GM12892 (cell line): ENCODE results near the gene SRGAP2C.
"Not testable (repeated sequence)": the region's sequence is repeated elsewhere in the genome, so short reads cannot be mapped to it uniquely, and the experiment has no call there.

Source experiments
- DNase-seq: peaks from one replicate; pipeline ENCODE4 v3.0.0; 2011; ENCODE audit not compliant: insufficient read length
- FAIRE-seq: peaks from 2 replicates; lab custom pipeline; 2011; peaks lifted over from hg19 to GRCh38; lab: Jason Lieb, UNC

Gene SRGAP2C

DNA sequence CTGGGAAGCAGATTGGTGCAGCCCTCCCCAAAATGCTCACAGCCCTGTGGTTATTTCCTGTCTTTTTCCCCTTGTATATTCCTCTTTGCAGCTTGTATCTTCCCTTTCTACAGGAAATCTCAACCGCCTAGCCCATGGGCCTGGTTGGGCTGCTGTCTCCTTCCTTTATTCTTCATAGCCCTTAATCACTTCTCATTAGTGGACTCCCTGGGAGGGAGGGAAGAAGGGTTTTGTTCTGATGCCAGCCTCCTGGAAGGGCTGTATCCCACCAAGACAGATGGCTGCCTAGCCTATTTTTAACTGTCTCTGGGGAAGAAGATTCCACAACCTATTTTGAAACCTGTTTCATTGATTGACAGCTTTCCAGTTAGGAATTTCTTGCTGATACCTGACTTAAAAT, 31.9 kb downstream of the SRGAP2C start:
- FAIRE-seq, DNase-seq: not testable (repeated sequence)

DNA sequence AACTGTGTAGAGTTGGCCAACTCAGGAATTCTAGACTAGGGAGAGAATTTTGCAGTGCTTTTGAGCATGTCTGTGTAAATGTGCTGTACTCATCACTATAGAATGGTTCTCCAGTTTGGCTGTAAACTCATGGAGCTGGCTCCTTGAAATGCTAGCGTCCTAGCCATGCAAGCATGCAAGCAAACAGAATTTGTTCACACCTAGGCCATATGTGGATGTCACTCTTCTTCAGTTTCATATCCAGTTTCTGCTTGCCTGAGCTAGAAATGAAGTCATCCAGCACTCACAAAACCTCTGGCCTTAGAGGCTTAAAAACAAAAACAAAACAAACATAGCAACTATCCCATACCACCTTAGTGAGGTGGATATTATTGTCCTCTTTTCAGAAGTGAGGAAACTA, 37.0 kb downstream of the SRGAP2C start:
- not testable (repeated sequence) for FAIRE-seq, DNase-seq

DNA sequence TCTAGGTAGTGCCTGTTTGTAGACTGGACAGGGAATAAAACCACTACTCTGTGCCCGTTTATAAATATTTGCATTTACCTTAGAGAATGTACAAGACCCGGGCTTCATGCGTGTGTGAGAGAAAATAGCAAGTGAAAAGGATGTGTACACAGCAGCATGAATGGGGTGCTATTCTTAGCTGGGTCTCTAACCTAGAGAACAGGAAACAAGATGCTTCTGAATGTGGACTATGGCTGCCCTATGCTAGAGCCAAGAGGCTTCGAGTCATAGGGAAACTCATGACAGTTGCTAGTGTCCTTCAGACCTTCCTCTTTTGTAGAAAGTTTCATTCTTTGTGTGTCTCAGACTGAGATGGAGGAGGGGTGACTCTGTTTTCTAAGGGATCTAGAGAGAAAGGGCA, 39.9 kb downstream of the SRGAP2C start:
- not testable (repeated sequence) for FAIRE-seq, DNase-seq

DNA sequence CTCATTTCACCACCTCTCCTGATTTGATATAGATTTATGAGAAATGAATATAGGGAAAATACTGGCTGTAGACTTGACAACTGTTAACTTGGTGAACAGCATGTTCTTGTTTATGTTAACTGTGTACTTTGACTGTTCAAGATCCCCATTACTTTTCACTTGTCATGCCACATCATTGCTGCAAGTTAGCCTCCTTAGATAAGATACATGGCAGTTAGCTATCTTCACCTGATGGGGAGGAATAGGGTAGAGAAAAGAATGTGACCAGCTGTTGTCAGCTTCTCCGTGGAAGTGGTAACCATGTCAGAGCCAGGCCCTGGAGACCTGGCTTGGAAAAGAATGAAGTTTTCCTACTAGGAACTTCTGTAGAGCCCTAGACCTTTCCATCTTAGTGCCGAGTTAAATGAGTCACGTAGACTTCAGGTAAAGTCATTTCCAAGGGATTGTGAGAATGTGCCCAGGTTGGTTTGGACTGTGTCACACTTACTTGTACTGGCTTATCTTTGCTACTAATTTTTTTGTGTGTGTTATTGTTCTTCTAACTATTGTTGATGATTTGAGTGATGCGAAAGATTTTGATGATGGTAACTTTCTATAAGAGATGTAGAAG, 41.6 kb downstream of the SRGAP2C start:
- DNase-seq, FAIRE-seq: not testable (repeated sequence)

DNA sequence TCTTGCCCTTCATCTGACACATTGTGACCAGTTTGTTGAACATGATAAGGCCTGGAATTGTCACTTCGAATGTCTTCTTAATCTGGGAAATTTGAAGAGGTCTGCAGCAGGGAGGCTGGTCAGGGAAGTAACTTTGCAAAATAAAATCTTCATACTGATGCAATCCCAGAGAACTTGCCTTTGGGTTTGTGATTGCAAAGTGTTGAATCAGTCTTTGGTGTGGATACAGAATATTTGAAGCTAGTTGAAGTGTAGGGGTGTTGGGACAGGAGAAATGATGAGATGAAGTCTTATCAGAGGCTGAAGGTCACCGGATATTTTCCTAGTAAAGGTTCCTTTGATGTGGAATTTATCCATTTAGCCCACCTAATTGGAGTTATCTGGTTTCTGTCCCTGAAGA, 42.1 kb downstream of the SRGAP2C start:
- DNase-seq, FAIRE-seq: not testable (repeated sequence)

DNA sequence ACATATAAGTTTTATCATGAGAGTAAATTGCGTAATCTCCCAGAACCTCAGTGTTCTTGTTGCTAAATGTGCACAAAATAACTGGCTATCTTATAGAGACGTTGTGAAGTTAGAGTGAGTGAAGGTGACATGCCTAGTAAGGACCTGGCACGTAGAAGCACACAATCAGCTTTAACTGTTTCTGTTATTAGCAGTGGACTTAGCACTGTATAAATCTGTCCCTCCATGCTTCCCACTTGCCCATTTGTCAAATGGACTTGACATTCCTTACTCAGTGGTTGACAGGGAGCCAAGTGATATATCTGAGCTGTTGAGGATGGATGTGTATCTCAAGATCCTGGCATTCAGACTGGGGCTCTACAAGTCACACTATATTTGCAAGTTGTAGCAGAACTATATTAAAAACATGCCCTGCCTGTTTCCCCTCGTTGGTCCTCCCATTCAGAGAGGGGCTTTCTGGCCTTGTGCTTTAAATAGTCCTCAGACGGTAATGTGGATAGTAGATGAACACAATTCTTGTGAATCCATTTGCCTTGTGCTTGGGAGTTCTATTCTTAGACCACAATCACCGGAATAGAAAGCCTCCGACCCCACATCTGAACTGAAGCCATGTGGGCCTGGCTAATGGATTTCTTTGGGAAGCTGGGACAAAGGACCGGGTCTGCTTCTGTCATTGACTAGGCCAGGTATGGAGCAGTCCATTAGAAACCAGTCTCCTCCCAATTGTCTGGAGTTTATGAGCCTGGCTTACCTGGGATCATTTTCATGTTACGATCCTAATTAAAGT, 43.0 kb downstream of the SRGAP2C start:
- not testable (repeated sequence) for DNase-seq, FAIRE-seq

DNA sequence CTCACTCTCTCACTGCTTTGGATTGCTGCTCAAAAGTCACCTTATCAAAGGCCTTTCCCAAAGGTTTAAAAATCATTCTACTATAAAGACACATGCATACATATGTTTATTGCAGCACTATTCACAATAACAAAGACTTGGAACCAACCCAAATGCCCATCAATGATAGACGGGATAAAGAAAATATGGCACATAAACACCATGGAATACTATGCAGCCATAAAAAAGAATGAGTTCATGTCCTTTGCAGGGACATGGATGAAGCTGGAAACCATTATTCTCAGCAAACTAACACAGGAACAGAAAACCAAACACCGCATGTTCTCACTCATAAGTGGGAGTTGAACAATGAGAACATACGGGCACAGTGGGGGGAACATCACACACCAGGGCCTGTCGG, 45.9 kb downstream of the SRGAP2C start:
- not testable (repeated sequence) for DNase-seq, FAIRE-seq

DNA sequence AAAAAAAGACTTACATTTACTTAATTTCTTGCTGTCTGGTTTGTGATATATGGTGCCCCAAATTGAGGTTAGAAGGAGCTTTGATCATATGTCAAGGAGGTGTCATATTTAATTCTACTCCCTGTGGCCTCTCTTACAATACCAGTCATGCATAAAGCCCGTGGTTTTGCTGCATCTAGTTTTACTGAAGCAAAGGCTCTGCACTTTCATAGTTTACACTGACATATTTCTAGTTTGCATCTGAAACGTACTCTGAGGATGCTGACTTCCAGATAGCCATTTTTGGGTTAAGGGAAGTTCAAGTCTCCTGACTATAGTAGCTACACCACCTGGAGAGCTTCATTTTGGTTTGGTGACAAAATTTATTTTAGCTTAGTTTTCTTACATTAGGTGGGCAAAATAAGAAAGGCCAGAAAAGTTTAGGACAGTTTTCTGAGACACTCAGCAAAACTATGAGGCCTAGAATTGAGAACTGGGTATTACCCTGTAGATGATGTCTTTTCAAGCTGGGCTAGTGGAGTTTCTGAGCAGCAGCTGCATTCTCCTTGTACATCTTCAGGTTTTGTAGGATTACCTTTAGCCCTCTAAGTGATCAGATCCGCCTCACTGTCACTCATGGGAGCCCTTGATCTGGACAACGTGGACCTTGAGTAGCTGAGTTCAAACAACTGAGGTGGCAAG, 47.8 kb downstream of the SRGAP2C start:
- DNase-seq, FAIRE-seq: not testable (repeated sequence)

DNA sequence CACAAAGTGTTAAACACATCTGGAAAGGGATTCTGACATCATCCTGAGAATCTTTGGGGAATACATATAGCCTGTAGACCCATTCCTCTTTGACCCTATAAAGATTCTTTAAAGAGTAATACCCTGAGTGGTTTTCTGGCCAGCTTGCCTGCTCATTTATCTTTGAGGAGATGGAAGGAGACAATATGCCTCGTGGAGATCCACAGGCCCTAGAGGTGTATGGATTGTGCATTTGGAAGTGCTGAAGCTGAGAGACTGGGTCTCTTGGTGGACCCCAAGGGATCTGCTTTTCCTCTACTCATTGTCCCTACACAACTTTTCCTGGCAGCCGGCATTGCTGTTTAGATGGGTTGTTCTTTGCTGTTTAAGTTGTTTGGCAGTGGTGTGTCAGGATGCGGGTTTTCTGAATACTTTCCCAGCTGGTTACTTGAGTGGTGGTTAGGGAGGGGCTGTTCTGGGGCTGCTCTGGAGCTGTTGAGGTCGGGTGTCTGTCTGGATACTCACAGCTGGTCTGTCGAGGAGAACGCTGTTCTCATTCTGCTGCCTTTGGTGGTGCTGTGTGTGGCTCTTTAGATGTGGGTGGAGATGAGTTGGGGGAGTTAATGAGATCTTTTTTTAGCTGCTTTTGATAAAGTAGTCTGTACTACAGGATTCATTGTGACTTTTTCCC, 49.5 kb downstream of the SRGAP2C start:
- not testable (repeated sequence) for FAIRE-seq, DNase-seq

DNA sequence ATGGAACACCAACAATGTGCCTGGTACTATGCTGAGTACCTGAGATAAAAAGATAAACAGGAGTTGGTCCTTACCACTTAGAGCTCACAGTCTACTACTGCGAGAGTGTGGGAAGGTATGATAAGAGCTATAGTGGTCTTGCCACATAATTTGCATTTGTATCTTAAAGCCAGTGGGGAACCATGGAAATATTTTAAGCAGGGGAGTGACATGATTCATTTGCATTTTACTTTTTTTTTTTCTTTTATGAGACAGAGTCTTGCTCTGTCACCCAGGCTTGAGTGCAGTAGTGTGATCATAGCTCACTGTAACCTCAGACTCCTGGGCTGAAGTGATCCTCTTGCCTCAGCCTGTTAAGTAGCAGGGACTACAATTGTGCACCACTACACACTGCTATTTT, 53.6 kb downstream of the SRGAP2C start:
- not testable (repeated sequence) for DNase-seq, FAIRE-seq

DNA sequence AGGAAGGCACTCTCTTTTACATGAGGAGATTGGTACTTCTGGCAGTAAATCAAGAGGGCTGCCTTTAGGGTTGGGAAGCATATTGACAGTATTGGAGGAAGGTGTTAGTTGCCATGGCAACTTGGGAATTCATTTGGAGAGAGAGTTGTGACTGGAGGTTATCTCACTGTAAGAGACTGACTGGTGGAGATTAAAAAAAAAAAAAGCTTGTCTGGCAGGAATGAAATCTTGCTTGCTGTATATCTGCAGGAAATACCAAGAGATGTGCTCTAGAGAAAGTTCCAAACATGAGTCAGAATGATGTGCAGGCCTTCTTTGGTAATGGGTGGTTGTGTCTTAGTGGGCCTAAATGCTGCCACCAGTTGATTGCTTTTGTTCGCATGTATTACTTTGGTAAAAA, 59.1 kb downstream of the SRGAP2C start:
- not testable (repeated sequence) for DNase-seq, FAIRE-seq

DNA sequence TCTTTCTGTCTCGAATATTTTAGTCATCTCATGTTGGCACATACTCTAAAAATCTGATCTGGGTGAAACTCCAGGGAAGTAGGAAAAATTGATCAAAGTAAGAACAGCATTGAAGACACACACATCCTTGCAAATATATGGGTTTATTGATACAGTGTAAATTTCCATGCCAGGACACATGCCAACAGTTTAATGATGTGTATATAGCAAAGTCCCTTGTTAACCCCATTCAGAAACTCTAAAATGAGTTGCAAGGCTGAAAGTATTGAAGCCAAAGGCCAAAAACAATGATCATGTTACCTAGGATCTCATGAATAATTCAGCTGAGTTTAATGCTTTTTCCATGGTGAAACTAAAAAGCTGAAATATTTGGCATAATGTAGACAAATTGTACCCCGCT, 61.6 kb downstream of the SRGAP2C start:
- FAIRE-seq, DNase-seq: not testable (repeated sequence)

DNA sequence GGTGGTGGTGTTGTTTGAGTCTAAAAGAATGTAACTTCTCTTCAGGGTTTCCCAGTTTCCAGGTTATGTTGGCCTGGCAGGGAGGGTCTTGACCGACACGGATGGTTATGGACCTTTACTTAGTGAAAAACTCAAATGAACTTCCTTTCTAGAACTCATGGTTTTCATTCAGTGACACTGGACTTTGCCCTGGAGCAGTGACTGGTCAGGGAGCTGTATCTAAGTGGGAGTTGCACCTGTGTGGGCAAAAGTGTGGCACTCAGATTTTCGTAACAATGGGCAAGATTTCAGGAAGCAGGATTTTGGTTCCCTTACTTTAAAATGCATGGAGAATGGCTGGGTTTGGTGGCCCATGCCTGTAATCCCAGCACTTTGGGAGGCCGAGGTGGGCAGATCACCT, 67.9 kb downstream of the SRGAP2C start:
- FAIRE-seq, DNase-seq: not testable (repeated sequence)

DNA sequence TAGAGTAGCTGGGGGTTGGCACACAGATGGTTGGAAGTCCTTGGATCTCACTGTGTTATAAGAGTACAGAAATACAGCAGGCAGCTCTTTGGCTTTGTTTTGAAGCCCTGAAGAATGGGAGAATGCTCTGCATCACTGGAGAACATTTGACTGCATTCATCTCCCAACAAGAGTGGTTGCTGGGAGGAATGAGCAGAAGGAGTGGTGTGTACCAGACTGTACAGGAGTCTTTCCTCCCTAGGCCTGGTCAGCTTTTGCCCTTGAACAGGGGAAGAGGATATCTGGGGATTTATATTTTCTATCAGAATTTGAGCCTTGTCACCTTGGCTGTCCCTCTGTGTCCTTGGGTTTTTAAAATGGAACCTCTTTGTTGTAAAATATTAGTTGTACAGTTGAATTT, 69.8 kb downstream of the SRGAP2C start:
- not testable (repeated sequence) for DNase-seq, FAIRE-seq

DNA sequence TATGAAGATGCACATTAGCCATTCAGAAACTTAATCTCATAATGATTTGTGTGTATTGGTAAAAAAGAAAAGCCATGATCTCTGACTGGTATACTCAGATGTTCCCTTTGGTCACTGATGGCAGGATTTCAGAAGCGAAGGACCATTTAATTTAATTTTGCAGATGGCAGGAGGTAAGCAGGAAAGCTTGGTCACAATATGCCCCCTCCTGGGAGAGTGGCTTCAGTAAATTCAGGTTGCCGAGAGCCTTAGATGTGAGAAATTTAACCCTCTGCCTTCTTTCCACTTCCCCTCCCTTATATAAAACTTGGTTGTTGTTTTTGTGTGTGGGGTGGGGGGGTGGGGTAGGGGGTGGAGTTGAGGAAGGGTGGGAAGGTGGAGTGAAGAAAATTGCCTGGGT, 72.9 kb downstream of the SRGAP2C start:
- DNase-seq, FAIRE-seq: not testable (repeated sequence)

DNA sequence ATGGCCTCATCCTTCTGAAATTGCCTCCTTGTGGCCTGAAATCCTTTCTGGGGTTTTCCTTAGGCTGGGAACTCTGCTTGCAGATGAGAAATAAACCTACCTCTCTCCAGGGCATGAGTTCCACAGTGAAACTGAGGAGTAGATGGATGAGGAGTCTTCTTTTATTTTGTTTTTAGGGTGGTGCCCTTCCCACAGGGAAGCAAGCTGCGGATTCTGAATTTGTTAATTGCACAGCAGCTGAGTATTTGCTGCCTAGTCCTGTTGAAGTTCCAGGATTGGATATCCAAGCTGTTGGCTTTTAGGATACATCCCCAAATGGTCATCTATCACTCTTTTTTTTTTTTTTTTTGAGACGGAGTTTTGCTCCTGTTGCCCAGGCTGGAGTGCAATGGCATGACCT, 73.4 kb downstream of the SRGAP2C start:
- FAIRE-seq, DNase-seq: not testable (repeated sequence)

DNA sequence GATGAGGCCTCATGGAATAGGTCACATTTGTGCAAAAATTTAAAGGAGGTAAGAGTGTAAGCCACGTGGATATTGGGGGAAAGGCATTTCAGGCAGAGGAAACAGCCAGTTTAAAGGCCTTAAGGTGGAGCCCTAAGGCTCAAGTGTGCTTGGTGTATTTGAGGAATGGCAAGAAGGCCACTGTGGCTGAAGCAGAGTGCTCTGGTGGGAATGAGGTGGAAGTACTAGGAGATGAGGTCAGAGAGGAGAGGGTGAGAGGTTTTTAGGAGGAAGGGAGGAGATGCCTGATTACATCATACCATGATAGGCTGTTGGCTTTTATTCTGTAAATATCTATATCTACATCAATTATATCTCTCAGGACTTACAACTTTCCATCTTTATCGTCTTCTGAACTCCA, 75.4 kb downstream of the SRGAP2C start:
- not testable (repeated sequence) for DNase-seq, FAIRE-seq

DNA sequence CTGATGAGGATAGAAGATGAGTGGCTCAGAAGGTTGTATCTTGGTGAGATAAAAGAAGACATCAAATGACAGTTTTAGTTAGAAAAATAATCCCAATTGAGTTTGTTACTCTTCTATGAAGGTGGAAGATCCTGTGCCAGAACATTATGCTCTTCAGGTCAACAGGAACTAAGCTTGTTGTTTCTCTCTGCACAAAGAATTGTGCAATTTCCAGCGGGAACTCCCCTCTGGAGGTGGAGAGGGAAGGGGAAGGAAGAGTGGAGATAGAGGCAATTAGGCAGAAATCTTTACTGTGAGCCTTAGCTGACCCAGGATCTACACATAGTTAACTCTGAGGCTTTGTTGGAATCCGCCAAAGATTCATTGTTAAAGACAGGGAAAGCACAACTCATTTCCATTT, 77.4 kb downstream of the SRGAP2C start:
- DNase-seq, FAIRE-seq: not testable (repeated sequence)

DNA sequence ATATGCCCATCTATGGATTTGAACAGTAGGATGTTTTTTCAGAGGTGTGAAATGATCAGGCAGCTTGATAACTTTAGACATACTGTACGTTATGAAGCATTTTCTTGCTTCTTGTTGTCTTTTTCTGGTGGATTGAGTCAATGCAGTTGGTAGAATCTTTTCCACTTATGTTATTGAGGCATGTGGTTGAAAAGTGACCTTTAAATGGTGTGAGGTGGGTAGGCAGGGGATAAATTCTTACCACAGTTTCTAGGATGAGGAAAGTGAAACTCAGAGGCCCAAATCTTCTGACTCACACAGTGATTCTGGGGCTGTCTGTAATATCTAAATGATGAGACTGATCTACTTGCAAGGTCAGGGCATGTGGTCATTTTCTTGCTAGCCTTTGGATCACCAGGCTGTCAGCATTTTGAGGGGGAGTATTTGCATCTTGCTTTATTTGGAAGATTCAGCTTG, 79.0 kb downstream of the SRGAP2C start:
- not testable (repeated sequence) for DNase-seq, FAIRE-seq

DNA sequence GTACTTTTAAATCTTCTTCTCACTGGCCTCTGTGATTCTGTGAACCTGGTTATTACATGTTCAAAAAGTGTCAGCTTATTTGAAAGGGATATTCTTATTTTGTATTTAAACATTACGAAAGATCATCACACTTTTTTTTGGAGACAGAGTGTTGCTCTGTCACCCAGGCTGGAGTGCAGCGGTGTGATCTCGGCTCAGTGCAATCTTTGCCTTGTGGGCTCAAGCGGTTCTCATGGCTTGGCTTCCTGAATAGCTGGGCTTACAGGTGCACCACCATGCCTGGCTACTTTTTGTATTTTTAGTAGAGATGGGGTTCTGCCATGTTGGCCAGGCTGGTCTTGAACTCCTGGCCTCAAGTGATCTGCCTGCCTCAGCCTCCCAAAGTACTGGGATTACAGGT, 82.3 kb downstream of the SRGAP2C start:
- not testable (repeated sequence) for DNase-seq, FAIRE-seq
